ENCODE measurements around the gene CENPT. TPM values are rescaled to one million over a fixed set of nuclear protein-coding genes. Genes with fewer than 3 reads are reported as not detected.

The CENPT gene
- total and polyA plus RNA-seq, 2 of the 13 experiments (the other 11 are each of a cell fraction or from before 2014, with no cell fraction given) = 40.9 to 43.3 TPM

DNA sequence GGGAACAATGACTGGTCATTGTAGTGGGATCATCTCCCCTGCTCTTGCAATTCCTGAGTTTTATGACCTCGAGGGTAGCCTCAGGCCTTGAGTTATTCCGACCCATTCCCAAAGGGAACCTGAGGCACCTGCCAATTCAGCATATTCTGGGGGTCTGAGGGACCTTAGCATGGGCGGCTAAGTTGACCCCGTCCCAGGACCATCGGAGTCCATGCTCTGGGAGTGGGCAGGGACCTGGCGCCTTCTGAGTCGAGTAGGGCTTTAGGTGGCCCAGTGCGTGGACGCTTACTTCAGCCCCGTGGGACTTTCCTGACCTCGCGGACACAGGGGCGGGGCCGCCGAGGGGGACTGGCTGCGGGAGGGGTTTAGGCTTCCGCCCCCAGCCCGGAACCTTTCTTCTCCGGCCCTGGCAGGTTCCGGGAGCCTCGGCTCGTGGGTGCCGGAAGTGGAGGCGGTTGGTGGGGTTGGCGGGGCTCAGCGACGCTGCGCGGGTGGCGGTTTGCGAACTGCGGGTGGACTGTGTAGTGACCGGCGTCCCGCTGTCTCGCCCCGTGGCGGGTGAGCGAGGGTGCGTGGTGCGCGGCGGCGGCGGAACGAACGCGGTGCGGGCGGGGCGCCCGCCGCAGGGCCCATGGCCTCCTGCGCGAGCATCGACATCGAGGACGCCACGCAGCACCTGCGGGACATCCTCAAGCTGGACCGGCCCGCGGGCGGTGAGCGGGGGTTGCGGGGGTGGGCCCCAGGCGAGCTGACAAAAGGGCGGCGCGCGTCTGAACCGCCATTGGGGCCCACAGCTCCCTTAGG is 25.3 kb upstream of the CENPT start, which contains the start of gene EDC4 (continued):
- peak; percentile 94 for TF ChIP-seq FIP1L1 (IDR thresholded peaks at IDR 0.05; ENCODE audit: borderline replicate concordance, insufficient read depth, low read depth, low read length)
- no peak; the same call in 1 of the 2 replicates for TF ChIP-seq ATF5 (CRISPR knock-in tag; IDR thresholded peaks at IDR 0.05; ENCODE audit: low read depth)
- peak; percentile 94 for TF ChIP-seq ZNF574 (CRISPR knock-in tag; IDR thresholded peaks at IDR 0.05)
- peak; percentile 78 for TF ChIP-seq TEAD3 (CRISPR knock-in tag; optimal IDR thresholded peaks at IDR 0.05; ENCODE audit: borderline replicate concordance)
- TF ChIP-seq, protein P1, sequence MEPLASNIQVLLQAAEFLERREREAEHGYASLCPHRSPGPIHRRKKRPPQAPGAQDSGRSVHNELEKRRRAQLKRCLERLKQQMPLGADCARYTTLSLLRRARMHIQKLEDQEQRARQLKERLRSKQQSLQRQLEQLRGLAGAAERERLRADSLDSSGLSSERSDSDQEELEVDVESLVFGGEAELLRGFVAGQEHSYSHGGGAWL (CRISPR knock-in tag; IDR thresholded peaks at IDR 0.05) = peak; percentile 91; the same call in 1 of the 2 replicates
- peak; percentile 70; the same call in 1 of the 2 replicates for TF ChIP-seq JUNB (CRISPR knock-in tag; IDR thresholded peaks at IDR 0.05; ENCODE audit: borderline replicate concordance)
- TF ChIP-seq, protein P2, sequence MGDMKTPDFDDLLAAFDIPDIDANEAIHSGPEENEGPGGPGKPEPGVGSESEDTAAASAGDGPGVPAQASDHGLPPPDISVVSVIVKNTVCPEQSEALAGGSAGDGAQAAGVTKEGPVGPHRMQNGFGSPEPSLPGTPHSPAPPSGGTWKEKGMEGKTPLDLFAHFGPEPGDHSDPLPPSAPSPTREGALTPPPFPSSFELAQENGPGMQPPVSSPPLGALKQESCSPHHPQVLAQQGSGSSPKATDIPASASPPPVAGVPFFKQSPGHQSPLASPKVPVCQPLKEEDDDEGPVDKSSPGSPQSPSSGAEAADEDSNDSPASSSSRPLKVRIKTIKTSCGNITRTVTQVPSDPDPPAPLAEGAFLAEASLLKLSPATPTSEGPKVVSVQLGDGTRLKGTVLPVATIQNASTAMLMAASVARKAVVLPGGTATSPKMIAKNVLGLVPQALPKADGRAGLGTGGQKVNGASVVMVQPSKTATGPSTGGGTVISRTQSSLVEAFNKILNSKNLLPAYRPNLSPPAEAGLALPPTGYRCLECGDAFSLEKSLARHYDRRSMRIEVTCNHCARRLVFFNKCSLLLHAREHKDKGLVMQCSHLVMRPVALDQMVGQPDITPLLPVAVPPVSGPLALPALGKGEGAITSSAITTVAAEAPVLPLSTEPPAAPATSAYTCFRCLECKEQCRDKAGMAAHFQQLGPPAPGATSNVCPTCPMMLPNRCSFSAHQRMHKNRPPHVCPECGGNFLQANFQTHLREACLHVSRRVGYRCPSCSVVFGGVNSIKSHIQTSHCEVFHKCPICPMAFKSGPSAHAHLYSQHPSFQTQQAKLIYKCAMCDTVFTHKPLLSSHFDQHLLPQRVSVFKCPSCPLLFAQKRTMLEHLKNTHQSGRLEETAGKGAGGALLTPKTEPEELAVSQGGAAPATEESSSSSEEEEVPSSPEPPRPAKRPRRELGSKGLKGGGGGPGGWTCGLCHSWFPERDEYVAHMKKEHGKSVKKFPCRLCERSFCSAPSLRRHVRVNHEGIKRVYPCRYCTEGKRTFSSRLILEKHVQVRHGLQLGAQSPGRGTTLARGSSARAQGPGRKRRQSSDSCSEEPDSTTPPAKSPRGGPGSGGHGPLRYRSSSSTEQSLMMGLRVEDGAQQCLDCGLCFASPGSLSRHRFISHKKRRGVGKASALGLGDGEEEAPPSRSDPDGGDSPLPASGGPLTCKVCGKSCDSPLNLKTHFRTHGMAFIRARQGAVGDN (CRISPR knock-in tag; IDR thresholded peaks at IDR 0.05) = peak; percentile 97
- 0 out of 2 replicates have a peak, but pooled peaks have one; percentile 89 for TF ChIP-seq ZNF260 (CRISPR knock-in tag; IDR thresholded peaks at IDR 0.05; ENCODE audit: borderline replicate concordance, low read depth)
- TF ChIP-seq ZMYM4 (CRISPR knock-in tag; IDR thresholded peaks at IDR 0.05) = peak; percentile 91
- TF ChIP-seq CHCHD3 (CRISPR knock-in tag; IDR thresholded peaks at IDR 0.05) = no peak; the same call in 1 of the 2 replicates
- TF ChIP-seq TFDP2 (CRISPR knock-in tag; IDR thresholded peaks at IDR 0.05) = peak; percentile 86
- TF ChIP-seq PCBP2 (optimal IDR thresholded peaks at IDR 0.05; ENCODE audit: low read depth, low read length, poor library complexity, severe bottlenecking) = no peak
- TF ChIP-seq PRMT3 (CRISPR knock-in tag; IDR thresholded peaks at IDR 0.05; ENCODE audit: borderline replicate concordance, low read depth) = no peak
- no peak; the same call in 1 of the 2 replicates for TF ChIP-seq PAX8 (CRISPR knock-in tag; IDR thresholded peaks at IDR 0.05; ENCODE audit: borderline replicate concordance)
- peak; percentile 99 for TF ChIP-seq ZNF556 (CRISPR knock-in tag; IDR thresholded peaks at IDR 0.05; ENCODE audit: borderline replicate concordance)
